ENCODE measurements around the gene LIN7A.

GRCh38 chr12:80766210-80766609 is 171.5 kb downstream of the LIN7A start:
- TF ChIP-seq, protein P1, sequence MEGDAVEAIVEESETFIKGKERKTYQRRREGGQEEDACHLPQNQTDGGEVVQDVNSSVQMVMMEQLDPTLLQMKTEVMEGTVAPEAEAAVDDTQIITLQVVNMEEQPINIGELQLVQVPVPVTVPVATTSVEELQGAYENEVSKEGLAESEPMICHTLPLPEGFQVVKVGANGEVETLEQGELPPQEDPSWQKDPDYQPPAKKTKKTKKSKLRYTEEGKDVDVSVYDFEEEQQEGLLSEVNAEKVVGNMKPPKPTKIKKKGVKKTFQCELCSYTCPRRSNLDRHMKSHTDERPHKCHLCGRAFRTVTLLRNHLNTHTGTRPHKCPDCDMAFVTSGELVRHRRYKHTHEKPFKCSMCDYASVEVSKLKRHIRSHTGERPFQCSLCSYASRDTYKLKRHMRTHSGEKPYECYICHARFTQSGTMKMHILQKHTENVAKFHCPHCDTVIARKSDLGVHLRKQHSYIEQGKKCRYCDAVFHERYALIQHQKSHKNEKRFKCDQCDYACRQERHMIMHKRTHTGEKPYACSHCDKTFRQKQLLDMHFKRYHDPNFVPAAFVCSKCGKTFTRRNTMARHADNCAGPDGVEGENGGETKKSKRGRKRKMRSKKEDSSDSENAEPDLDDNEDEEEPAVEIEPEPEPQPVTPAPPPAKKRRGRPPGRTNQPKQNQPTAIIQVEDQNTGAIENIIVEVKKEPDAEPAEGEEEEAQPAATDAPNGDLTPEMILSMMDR (conservative IDR thresholded peaks at IDR 0.05; ENCODE audit: low read length): no peak
- no peak for TF ChIP-seq EZH2phosphoT487 (IDR thresholded peaks at IDR 0.05; ENCODE audit: borderline replicate concordance)
